ENCODE data around the gene RAB40C.

RAB40C gene

GRCh38 chr16:633336-634050, 43.6 kb downstream of the RAB40C start:
- no peak for FAIRE-seq

GRCh38 chr16:634051-634670, 44.3 kb downstream of the RAB40C start:
- FAIRE-seq: no peak

- FAIRE-seq: no peak
Measured at GRCh38 chr16:634996-635395, 45.1 kb downstream of the RAB40C start.

GRCh38 chr16:635573-636205, 45.8 kb downstream of the RAB40C start:
- no peak for FAIRE-seq

- no peak for FAIRE-seq
Measured at GRCh38 chr16:636206-637080, 46.6 kb downstream of the RAB40C start, which contains the start of gene METTL26. Gene METTL26, minus strand, starts transcription at chr16:636305. Its CDS starts 15 bp downstream, at chr16:636290.

- FAIRE-seq: no peak
Measured at GRCh38 chr16:637081-638018, 47.5 kb downstream of the RAB40C start.

- no peak for FAIRE-seq
Measured at GRCh38 chr16:638034-638543, 48.2 kb downstream of the RAB40C start.

GRCh38 chr16:638836-639235, 49.0 kb downstream of the RAB40C start:
- FAIRE-seq: no peak

- FAIRE-seq: no peak
Measured at GRCh38 chr16:640614-641013, 50.7 kb downstream of the RAB40C start.

GRCh38 chr16:641326-642188, 51.7 kb downstream of the RAB40C start, which contains the start of gene MCRIP2:
Gene MCRIP2, plus strand, starts transcription at chr16:641828. Its CDS starts 164 bp downstream, at chr16:641992.
- FAIRE-seq: no peak

- no peak for FAIRE-seq
Measured at GRCh38 chr16:642189-643049, 52.6 kb downstream of the RAB40C start.

GRCh38 chr16:643050-643368, 53.1 kb downstream of the RAB40C start:
- no peak for FAIRE-seq

- FAIRE-seq: no peak
Measured at GRCh38 chr16:644556-644955, 54.7 kb downstream of the RAB40C start.

GRCh38 chr16:645852-646678, 56.2 kb downstream of the RAB40C start:
- FAIRE-seq: no peak

- FAIRE-seq: no peak
Measured at GRCh38 chr16:646679-647172, 56.9 kb downstream of the RAB40C start.

GRCh38 chr16:647173-647902, 57.5 kb downstream of the RAB40C start:
- FAIRE-seq: no peak

GRCh38 chr16:648071-648780, 58.4 kb downstream of the RAB40C start:
- FAIRE-seq: no peak
